ENCODE measurements around the gene TNFAIP3.

Gene TNFAIP3

GRCh38 chr6:137912813-137913212, 45.8 kb downstream of the TNFAIP3 start:
- no peak overlapping the region for H3K9ac ChIP-seq (ENCODE audit: low read depth, low read length)
- no peaks in the 10 kb centered on the region for H3K9me3 ChIP-seq (ENCODE audit: control insufficient read depth, insufficient read depth, low read length)
- H3K36me3 ChIP-seq (ENCODE audit: control insufficient read depth, insufficient read depth, low read length): no peaks in the 10 kb centered on the region
- no peaks in the 10 kb centered on the region for H3K27me3 ChIP-seq (ENCODE audit: control insufficient read depth, insufficient read depth, low read length)
- H3K4me3 ChIP-seq (ENCODE audit: low read depth, low read length): no peak overlapping the region
- H3K4me1 ChIP-seq (ENCODE audit: control insufficient read depth, insufficient read depth, low read length): no peaks in the 10 kb centered on the region

- Histone ChIP-seq H3K27me3 (ENCODE audit: control insufficient read depth, insufficient read depth, low read length) (no peaks in the 10 kb centered on the region), H3K4me1 (ENCODE audit: control insufficient read depth, insufficient read depth, low read length) (no peaks in the 10 kb centered on the region), H3K4me3 (ENCODE audit: low read depth, low read length) (no peak overlapping the region), H3K9me3 (ENCODE audit: control insufficient read depth, insufficient read depth, low read length) (no peaks in the 10 kb centered on the region), H3K9ac (ENCODE audit: low read depth, low read length) (no peak overlapping the region), H3K36me3 (ENCODE audit: control insufficient read depth, insufficient read depth, low read length) (no peaks in the 10 kb centered on the region)
Measured at GRCh38 chr6:137913434-137913833, 46.4 kb downstream of the TNFAIP3 start.

- no peak overlapping the region for H3K4me3 ChIP-seq (ENCODE audit: low read depth, low read length)
- H3K27me3 ChIP-seq (ENCODE audit: control insufficient read depth, insufficient read depth, low read length): no peaks in the 10 kb centered on the region
- H3K9me3 ChIP-seq (ENCODE audit: control insufficient read depth, insufficient read depth, low read length): no peaks in the 10 kb centered on the region
- H3K36me3 ChIP-seq (ENCODE audit: control insufficient read depth, insufficient read depth, low read length): no peaks in the 10 kb centered on the region
- no peak overlapping the region for H3K9ac ChIP-seq (ENCODE audit: low read depth, low read length)
- H3K4me1 ChIP-seq (ENCODE audit: control insufficient read depth, insufficient read depth, low read length): no peaks in the 10 kb centered on the region
Measured at GRCh38 chr6:137913996-137914529, 47.0 kb downstream of the TNFAIP3 start.

GRCh38 chr6:137914530-137915193, 47.6 kb downstream of the TNFAIP3 start:
- Histone ChIP-seq H3K9ac (ENCODE audit: low read depth, low read length) (no peak overlapping the region), H3K9me3 (ENCODE audit: control insufficient read depth, insufficient read depth, low read length) (no peaks in the 10 kb centered on the region), H3K4me1 (ENCODE audit: control insufficient read depth, insufficient read depth, low read length) (no peaks in the 10 kb centered on the region), H3K36me3 (ENCODE audit: control insufficient read depth, insufficient read depth, low read length) (no peaks in the 10 kb centered on the region), H3K4me3 (ENCODE audit: low read depth, low read length) (no peak overlapping the region), H3K27me3 (ENCODE audit: control insufficient read depth, insufficient read depth, low read length) (no peaks in the 10 kb centered on the region)

- Histone ChIP-seq H3K9me3 (ENCODE audit: control insufficient read depth, insufficient read depth, low read length) (no peaks in the 10 kb centered on the region), H3K27me3 (ENCODE audit: control insufficient read depth, insufficient read depth, low read length) (no peaks in the 10 kb centered on the region), H3K9ac (ENCODE audit: low read depth, low read length) (no peak overlapping the region), H3K4me1 (ENCODE audit: control insufficient read depth, insufficient read depth, low read length) (no peaks in the 10 kb centered on the region), H3K4me3 (ENCODE audit: low read depth, low read length) (no peak overlapping the region), H3K36me3 (ENCODE audit: control insufficient read depth, insufficient read depth, low read length) (no peaks in the 10 kb centered on the region)
Measured at GRCh38 chr6:137915790-137916189, 48.7 kb downstream of the TNFAIP3 start.

- Histone ChIP-seq H3K27me3 (ENCODE audit: control insufficient read depth, insufficient read depth, low read length) (no peaks in the 10 kb centered on the region), H3K4me1 (ENCODE audit: control insufficient read depth, insufficient read depth, low read length) (no peaks in the 10 kb centered on the region), H3K36me3 (ENCODE audit: control insufficient read depth, insufficient read depth, low read length) (no peaks in the 10 kb centered on the region), H3K9ac (ENCODE audit: low read depth, low read length) (no peak overlapping the region), H3K4me3 (ENCODE audit: low read depth, low read length) (no peak overlapping the region), H3K9me3 (ENCODE audit: control insufficient read depth, insufficient read depth, low read length) (no peaks in the 10 kb centered on the region)
Measured at GRCh38 chr6:137917551-137918325, 50.7 kb downstream of the TNFAIP3 start.

- Histone ChIP-seq H3K9ac (ENCODE audit: low read depth, low read length) (no peak overlapping the region), H3K36me3 (ENCODE audit: control insufficient read depth, insufficient read depth, low read length) (no peaks in the 10 kb centered on the region), H3K27me3 (ENCODE audit: control insufficient read depth, insufficient read depth, low read length) (no peaks in the 10 kb centered on the region), H3K4me3 (ENCODE audit: low read depth, low read length) (no peak overlapping the region), H3K4me1 (ENCODE audit: control insufficient read depth, insufficient read depth, low read length) (no peaks in the 10 kb centered on the region), H3K9me3 (ENCODE audit: control insufficient read depth, insufficient read depth, low read length) (no peaks in the 10 kb centered on the region)
Measured at GRCh38 chr6:137919502-137919823, 52.4 kb downstream of the TNFAIP3 start.

- Histone ChIP-seq H3K27me3 (ENCODE audit: control insufficient read depth, insufficient read depth, low read length) (peaks cover 4% of the 10 kb centered on the region), H3K9me3 (ENCODE audit: control insufficient read depth, insufficient read depth, low read length) (no peaks in the 10 kb centered on the region), H3K9ac (ENCODE audit: low read depth, low read length) (no peak overlapping the region), H3K36me3 (ENCODE audit: control insufficient read depth, insufficient read depth, low read length) (no peaks in the 10 kb centered on the region), H3K4me3 (ENCODE audit: low read depth, low read length) (no peak overlapping the region), H3K4me1 (ENCODE audit: control insufficient read depth, insufficient read depth, low read length) (peaks cover 3% of the 10 kb centered on the region)
Measured at GRCh38 chr6:137919837-137920730, 53.0 kb downstream of the TNFAIP3 start.

- Histone ChIP-seq H3K4me1 (ENCODE audit: control insufficient read depth, insufficient read depth, low read length) (peaks cover 18% of the 10 kb centered on the region), H3K9me3 (ENCODE audit: control insufficient read depth, insufficient read depth, low read length) (no peaks in the 10 kb centered on the region), H3K27me3 (ENCODE audit: control insufficient read depth, insufficient read depth, low read length) (peaks cover 8% of the 10 kb centered on the region), H3K36me3 (ENCODE audit: control insufficient read depth, insufficient read depth, low read length) (no peaks in the 10 kb centered on the region), H3K4me3 (ENCODE audit: low read depth, low read length) (no peak overlapping the region), H3K9ac (ENCODE audit: low read depth, low read length) (no peak overlapping the region)
Measured at GRCh38 chr6:137921823-137922222, 54.8 kb downstream of the TNFAIP3 start.

- H3K9ac ChIP-seq (ENCODE audit: low read depth, low read length): no peak overlapping the region
- H3K36me3 ChIP-seq (ENCODE audit: control insufficient read depth, insufficient read depth, low read length): no peaks in the 10 kb centered on the region
- H3K4me3 ChIP-seq (ENCODE audit: low read depth, low read length): no peak overlapping the region
- H3K27me3 ChIP-seq (ENCODE audit: control insufficient read depth, insufficient read depth, low read length): peaks cover 8% of the 10 kb centered on the region
- H3K9me3 ChIP-seq (ENCODE audit: control insufficient read depth, insufficient read depth, low read length): no peaks in the 10 kb centered on the region
- H3K4me1 ChIP-seq (ENCODE audit: control insufficient read depth, insufficient read depth, low read length): peaks cover 20% of the 10 kb centered on the region
Measured at GRCh38 chr6:137923866-137924653, 57.0 kb downstream of the TNFAIP3 start.

- Histone ChIP-seq H3K36me3 (ENCODE audit: control insufficient read depth, insufficient read depth, low read length) (no peaks in the 10 kb centered on the region), H3K4me3 (ENCODE audit: low read depth, low read length) (peak overlapping the region; percentile 51), H3K9ac (ENCODE audit: low read depth, low read length) (peak overlapping the region; percentile 14), H3K9me3 (ENCODE audit: control insufficient read depth, insufficient read depth, low read length) (no peaks in the 10 kb centered on the region), H3K4me1 (ENCODE audit: control insufficient read depth, insufficient read depth, low read length) (peaks cover 20% of the 10 kb centered on the region), H3K27me3 (ENCODE audit: control insufficient read depth, insufficient read depth, low read length) (peaks cover 8% of the 10 kb centered on the region)
Measured at GRCh38 chr6:137925141-137925698, 58.2 kb downstream of the TNFAIP3 start.
